Astrocyte (in vitro differentiated cells and primary cell): ENCODE measurements around the gene CASP10.

Experiments used
- EZH2 ChIP-seq: IDR thresholded peaks from 2 replicates; pipeline ENCODE4 v1.6.1; 2012; ENCODE audit warnings: mild to moderate bottlenecking, low read length, inconsistent platforms; ENCODE audit not compliant: insufficient read depth
- TF ChIP-seq, protein P1 (sequence below): IDR thresholded peaks from 2 replicates; pipeline ENCODE4 v1.5.1; 2011; ENCODE audit warnings: low read depth, mild to moderate bottlenecking, inconsistent platforms, low read length, moderate library complexity; ENCODE audit not compliant: insufficient read depth

DNA sequence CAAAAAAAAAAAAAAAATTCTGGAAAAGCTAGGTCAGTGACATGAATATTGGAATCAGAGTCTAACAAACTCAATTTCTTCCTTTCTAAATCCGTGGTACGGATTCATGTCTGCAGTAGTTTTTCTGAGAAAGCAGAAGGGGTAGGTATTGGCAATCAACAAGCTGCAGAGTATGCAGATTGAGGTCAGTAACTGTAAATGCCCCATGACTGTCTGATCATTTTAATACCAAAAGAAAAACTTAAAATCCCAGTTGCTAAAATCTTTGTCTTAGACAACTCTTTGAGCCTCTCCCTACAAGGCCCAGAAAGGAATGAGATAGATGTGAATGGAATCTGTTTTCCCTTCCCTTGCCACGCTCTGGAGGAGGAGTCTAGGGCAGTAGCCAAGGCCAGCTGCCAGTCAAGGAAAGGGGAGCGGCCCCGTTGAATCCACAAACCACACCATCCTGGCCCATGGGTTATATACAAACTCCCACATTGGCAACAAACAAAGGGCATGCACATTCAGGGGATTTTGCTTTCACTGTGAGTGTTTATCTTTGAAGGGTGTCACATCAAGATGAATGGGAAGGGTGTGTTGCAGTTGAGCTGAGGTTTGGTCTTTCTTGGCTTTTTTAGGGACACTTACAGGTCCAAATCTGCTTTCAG is 71.3 kb downstream of the CASP10 start:
- TF ChIP-seq, protein P1, sequence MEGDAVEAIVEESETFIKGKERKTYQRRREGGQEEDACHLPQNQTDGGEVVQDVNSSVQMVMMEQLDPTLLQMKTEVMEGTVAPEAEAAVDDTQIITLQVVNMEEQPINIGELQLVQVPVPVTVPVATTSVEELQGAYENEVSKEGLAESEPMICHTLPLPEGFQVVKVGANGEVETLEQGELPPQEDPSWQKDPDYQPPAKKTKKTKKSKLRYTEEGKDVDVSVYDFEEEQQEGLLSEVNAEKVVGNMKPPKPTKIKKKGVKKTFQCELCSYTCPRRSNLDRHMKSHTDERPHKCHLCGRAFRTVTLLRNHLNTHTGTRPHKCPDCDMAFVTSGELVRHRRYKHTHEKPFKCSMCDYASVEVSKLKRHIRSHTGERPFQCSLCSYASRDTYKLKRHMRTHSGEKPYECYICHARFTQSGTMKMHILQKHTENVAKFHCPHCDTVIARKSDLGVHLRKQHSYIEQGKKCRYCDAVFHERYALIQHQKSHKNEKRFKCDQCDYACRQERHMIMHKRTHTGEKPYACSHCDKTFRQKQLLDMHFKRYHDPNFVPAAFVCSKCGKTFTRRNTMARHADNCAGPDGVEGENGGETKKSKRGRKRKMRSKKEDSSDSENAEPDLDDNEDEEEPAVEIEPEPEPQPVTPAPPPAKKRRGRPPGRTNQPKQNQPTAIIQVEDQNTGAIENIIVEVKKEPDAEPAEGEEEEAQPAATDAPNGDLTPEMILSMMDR: no peak
- no peak for TF ChIP-seq EZH2
